GM19025 (cell line): ENCODE measurements around the gene PREX1.
"Not testable (repeated sequence)": the region's sequence is repeated elsewhere in the genome, so short reads cannot be mapped to it uniquely, and the experiment has no call there.

Source experiments
- ATAC-seq: cut with Tn5 transposase; IDR thresholded peaks from one replicate; pipeline ENCODE4 v1.9.1; 2021; ENCODE audit warnings: mild to moderate bottlenecking, low read depth, moderate library complexity; ENCODE audit not compliant: unreplicated experiment

The PREX1 gene

GRCh38 chr20:48759631-48760245 is 68.1 kb downstream of the PREX1 start:
- no peak for ATAC-seq

- no peak for ATAC-seq
Observed at GRCh38 chr20:48758206-48758820, 69.5 kb downstream of the PREX1 start.

GRCh38 chr20:48756774-48757173 is 71.0 kb downstream of the PREX1 start:
- not testable (repeated sequence) for ATAC-seq

GRCh38 chr20:48754292-48754691 is 73.5 kb downstream of the PREX1 start:
- no peak for ATAC-seq

- ATAC-seq: no peak
Observed at GRCh38 chr20:48752963-48753362, 74.8 kb downstream of the PREX1 start.

GRCh38 chr20:48751871-48752270 is 75.9 kb downstream of the PREX1 start:
- peak; percentile 42 for ATAC-seq

- ATAC-seq: no peak
Observed at GRCh38 chr20:48750941-48751635, 76.7 kb downstream of the PREX1 start.

- no peak for ATAC-seq
Observed at GRCh38 chr20:48750376-48750775, 77.4 kb downstream of the PREX1 start.

GRCh38 chr20:48749437-48749836 is 78.4 kb downstream of the PREX1 start:
- ATAC-seq: no peak

GRCh38 chr20:48748556-48748955 is 79.2 kb downstream of the PREX1 start:
- no peak for ATAC-seq

- no peak for ATAC-seq
Observed at GRCh38 chr20:48747840-48748414, 79.9 kb downstream of the PREX1 start.

- ATAC-seq: no peak
Observed at GRCh38 chr20:48745330-48745729, 82.5 kb downstream of the PREX1 start.

- ATAC-seq: no peak
Observed at GRCh38 chr20:48744515-48744914, 83.3 kb downstream of the PREX1 start.

- no peak for ATAC-seq
Observed at GRCh38 chr20:48743807-48744206, 84.0 kb downstream of the PREX1 start.

- ATAC-seq: no peak
Observed at GRCh38 chr20:48742912-48743680, 84.7 kb downstream of the PREX1 start.

- ATAC-seq: no peak
Observed at GRCh38 chr20:48742233-48742632, 85.6 kb downstream of the PREX1 start.

- ATAC-seq: no peak
Observed at GRCh38 chr20:48741669-48742068, 86.1 kb downstream of the PREX1 start.

GRCh38 chr20:48740712-48741111 is 87.1 kb downstream of the PREX1 start:
- peak; percentile 28 for ATAC-seq

GRCh38 chr20:48740292-48740649 is 87.5 kb downstream of the PREX1 start:
- ATAC-seq: no peak

- ATAC-seq: no peak
Observed at GRCh38 chr20:48739395-48740291, 88.2 kb downstream of the PREX1 start.
